Measurements from ENCODE around the gene SPATA18.

The SPATA18 gene

GRCh38 chr4:52093466-52093865 lies 42.4 kb downstream of the SPATA18 start:
- Histone ChIP-seq H3K4me1 (ENCODE audit: control insufficient read depth, insufficient read depth, low read length) (peaks cover 5% of the 10 kb centered on the region), H3K27me3 (replicated peaks; ENCODE audit: control insufficient read depth, insufficient read depth, low read length) (no peaks in the 10 kb centered on the region), H3K9me3 (ENCODE audit: control insufficient read depth, low read length) (no peaks in the 10 kb centered on the region), H3K9ac (ENCODE audit: low read length) (no peak overlapping the region), H3K36me3 (ENCODE audit: control insufficient read depth, insufficient read depth, low read length, severe bottlenecking) (no peaks in the 10 kb centered on the region), H3K4me3 (ENCODE audit: low read length) (no peak overlapping the region)
- DNase-seq (ENCODE audit: low read depth), result peak; percentile 32

GRCh38 chr4:52094376-52095145 lies 43.5 kb downstream of the SPATA18 start:
- Histone ChIP-seq H3K4me3 (ENCODE audit: low read length) (no peak overlapping the region), H3K36me3 (ENCODE audit: control insufficient read depth, insufficient read depth, low read length, severe bottlenecking) (no peaks in the 10 kb centered on the region), H3K27me3 (replicated peaks; ENCODE audit: control insufficient read depth, insufficient read depth, low read length) (no peaks in the 10 kb centered on the region), H3K9ac (ENCODE audit: low read length) (no peak overlapping the region), H3K4me1 (ENCODE audit: control insufficient read depth, insufficient read depth, low read length) (peaks cover 5% of the 10 kb centered on the region), H3K9me3 (ENCODE audit: control insufficient read depth, low read length) (no peaks in the 10 kb centered on the region)
- peak; percentile 57 for DNase-seq (ENCODE audit: low read depth)

GRCh38 chr4:52095374-52095773 lies 44.3 kb downstream of the SPATA18 start:
- Histone ChIP-seq H3K4me3 (ENCODE audit: low read length) (no peak overlapping the region), H3K9ac (ENCODE audit: low read length) (no peak overlapping the region), H3K36me3 (ENCODE audit: control insufficient read depth, insufficient read depth, low read length, severe bottlenecking) (no peaks in the 10 kb centered on the region), H3K4me1 (ENCODE audit: control insufficient read depth, insufficient read depth, low read length) (peaks cover 5% of the 10 kb centered on the region), H3K27me3 (replicated peaks; ENCODE audit: control insufficient read depth, insufficient read depth, low read length) (no peaks in the 10 kb centered on the region), H3K9me3 (ENCODE audit: control insufficient read depth, low read length) (no peaks in the 10 kb centered on the region)
- DNase-seq (ENCODE audit: low read depth), result no peak

- Histone ChIP-seq H3K27me3 (replicated peaks; ENCODE audit: control insufficient read depth, insufficient read depth, low read length) (no peaks in the 10 kb centered on the region), H3K36me3 (ENCODE audit: control insufficient read depth, insufficient read depth, low read length, severe bottlenecking) (no peaks in the 10 kb centered on the region)
- no peak for DNase-seq (ENCODE audit: low read depth)
Observed at GRCh38 chr4:52096048-52096447, 44.9 kb downstream of the SPATA18 start.

GRCh38 chr4:52098618-52099017 lies 47.5 kb downstream of the SPATA18 start:
- peaks cover 5% of the 10 kb centered on the region for H3K4me1 ChIP-seq (ENCODE audit: control insufficient read depth, insufficient read depth, low read length)
- H3K36me3 ChIP-seq (ENCODE audit: control insufficient read depth, insufficient read depth, low read length, severe bottlenecking), result no peaks in the 10 kb centered on the region
- H3K4me3 ChIP-seq (ENCODE audit: low read length), result no peak overlapping the region
- H3K27me3 ChIP-seq (replicated peaks; ENCODE audit: control insufficient read depth, insufficient read depth, low read length), result no peaks in the 10 kb centered on the region
- no peaks in the 10 kb centered on the region for H3K9me3 ChIP-seq (ENCODE audit: control insufficient read depth, low read length)
- DNase-seq (ENCODE audit: low read depth), result no peak
- H3K9ac ChIP-seq (ENCODE audit: low read length), result no peak overlapping the region

More at GRCh38 chr4:52096048-52096447, 44.9 kb downstream of the SPATA18 start:
- Histone ChIP-seq H3K4me1 (ENCODE audit: control insufficient read depth, insufficient read depth, low read length) (peaks cover 5% of the 10 kb centered on the region), H3K9ac (ENCODE audit: low read length) (no peak overlapping the region), H3K9me3 (ENCODE audit: control insufficient read depth, low read length) (no peaks in the 10 kb centered on the region), H3K4me3 (ENCODE audit: low read length) (no peak overlapping the region)

GRCh38 chr4:52099860-52100461 lies 48.9 kb downstream of the SPATA18 start:
- Histone ChIP-seq H3K4me1 (ENCODE audit: control insufficient read depth, insufficient read depth, low read length) (peaks cover 5% of the 10 kb centered on the region), H3K27me3 (replicated peaks; ENCODE audit: control insufficient read depth, insufficient read depth, low read length) (no peaks in the 10 kb centered on the region), H3K9ac (ENCODE audit: low read length) (no peak overlapping the region)

GRCh38 chr4:52102587-52102986 lies 51.5 kb downstream of the SPATA18 start:
- peaks cover 19% of the 10 kb centered on the region for H3K4me1 ChIP-seq (ENCODE audit: control insufficient read depth, insufficient read depth, low read length)
- H3K27me3 ChIP-seq (replicated peaks; ENCODE audit: control insufficient read depth, insufficient read depth, low read length), result no peaks in the 10 kb centered on the region
- H3K9me3 ChIP-seq (ENCODE audit: control insufficient read depth, low read length), result no peaks in the 10 kb centered on the region
- H3K36me3 ChIP-seq (ENCODE audit: control insufficient read depth, insufficient read depth, low read length, severe bottlenecking), result no peaks in the 10 kb centered on the region
- no peak overlapping the region for H3K9ac ChIP-seq (ENCODE audit: low read length)
- no peak for DNase-seq (ENCODE audit: low read depth)
- H3K4me3 ChIP-seq (ENCODE audit: low read length), result no peak overlapping the region

More at GRCh38 chr4:52099860-52100461, 48.9 kb downstream of the SPATA18 start:
- H3K9me3 ChIP-seq (ENCODE audit: control insufficient read depth, low read length), result no peaks in the 10 kb centered on the region
- H3K36me3 ChIP-seq (ENCODE audit: control insufficient read depth, insufficient read depth, low read length, severe bottlenecking), result no peaks in the 10 kb centered on the region
- peak; percentile 38 for DNase-seq (ENCODE audit: low read depth)
- H3K4me3 ChIP-seq (ENCODE audit: low read length), result no peak overlapping the region

GRCh38 chr4:52103319-52103718 lies 52.2 kb downstream of the SPATA18 start:
- H3K4me1 ChIP-seq (ENCODE audit: control insufficient read depth, insufficient read depth, low read length), result peaks cover 23% of the 10 kb centered on the region
- no peak overlapping the region for H3K4me3 ChIP-seq (ENCODE audit: low read length)
- H3K27me3 ChIP-seq (replicated peaks; ENCODE audit: control insufficient read depth, insufficient read depth, low read length), result no peaks in the 10 kb centered on the region
- no peaks in the 10 kb centered on the region for H3K9me3 ChIP-seq (ENCODE audit: control insufficient read depth, low read length)
- H3K36me3 ChIP-seq (ENCODE audit: control insufficient read depth, insufficient read depth, low read length, severe bottlenecking), result no peaks in the 10 kb centered on the region
- DNase-seq (ENCODE audit: low read depth), result peak; percentile 60
- H3K9ac ChIP-seq (ENCODE audit: low read length), result no peak overlapping the region

GRCh38 chr4:52105276-52105675 lies 54.2 kb downstream of the SPATA18 start:
- Histone ChIP-seq H3K4me1 (ENCODE audit: control insufficient read depth, insufficient read depth, low read length) (peaks cover 27% of the 10 kb centered on the region), H3K36me3 (ENCODE audit: control insufficient read depth, insufficient read depth, low read length, severe bottlenecking) (no peaks in the 10 kb centered on the region), H3K4me3 (ENCODE audit: low read length) (no peak overlapping the region), H3K27me3 (replicated peaks; ENCODE audit: control insufficient read depth, insufficient read depth, low read length) (no peaks in the 10 kb centered on the region), H3K9ac (ENCODE audit: low read length) (no peak overlapping the region), H3K9me3 (ENCODE audit: control insufficient read depth, low read length) (peaks cover 12% of the 10 kb centered on the region)
- DNase-seq (ENCODE audit: low read depth), result no peak

GRCh38 chr4:52106191-52106590 lies 55.1 kb downstream of the SPATA18 start:
- Histone ChIP-seq H3K9ac (ENCODE audit: low read length) (peak overlapping the region; percentile 12), H3K9me3 (ENCODE audit: control insufficient read depth, low read length) (peaks cover 12% of the 10 kb centered on the region), H3K36me3 (ENCODE audit: control insufficient read depth, insufficient read depth, low read length, severe bottlenecking) (no peaks in the 10 kb centered on the region), H3K4me3 (ENCODE audit: low read length) (no peak overlapping the region), H3K27me3 (replicated peaks; ENCODE audit: control insufficient read depth, insufficient read depth, low read length) (no peaks in the 10 kb centered on the region), H3K4me1 (ENCODE audit: control insufficient read depth, insufficient read depth, low read length) (peaks cover 34% of the 10 kb centered on the region)
- DNase-seq (ENCODE audit: low read depth), result no peak

GRCh38 chr4:52106660-52107059 lies 55.6 kb downstream of the SPATA18 start:
- Histone ChIP-seq H3K9me3 (ENCODE audit: control insufficient read depth, low read length) (peaks cover 12% of the 10 kb centered on the region), H3K9ac (ENCODE audit: low read length) (peak overlapping the region; percentile 12), H3K4me3 (ENCODE audit: low read length) (peak overlapping the region; percentile 24), H3K36me3 (ENCODE audit: control insufficient read depth, insufficient read depth, low read length, severe bottlenecking) (no peaks in the 10 kb centered on the region), H3K4me1 (ENCODE audit: control insufficient read depth, insufficient read depth, low read length) (peaks cover 38% of the 10 kb centered on the region), H3K27me3 (replicated peaks; ENCODE audit: control insufficient read depth, insufficient read depth, low read length) (no peaks in the 10 kb centered on the region)
- DNase-seq (ENCODE audit: low read depth), result peak; percentile 92
